ENCODE data around the gene IRF2BPL. TPM values are rescaled to one million over a fixed set of nuclear protein-coding genes. Genes with fewer than 3 reads are reported as not detected.

IRF2BPL gene
- total and polyA plus RNA-seq, 7 donors = 3.8 to 26.3 (median 9.7) TPM

DNA sequence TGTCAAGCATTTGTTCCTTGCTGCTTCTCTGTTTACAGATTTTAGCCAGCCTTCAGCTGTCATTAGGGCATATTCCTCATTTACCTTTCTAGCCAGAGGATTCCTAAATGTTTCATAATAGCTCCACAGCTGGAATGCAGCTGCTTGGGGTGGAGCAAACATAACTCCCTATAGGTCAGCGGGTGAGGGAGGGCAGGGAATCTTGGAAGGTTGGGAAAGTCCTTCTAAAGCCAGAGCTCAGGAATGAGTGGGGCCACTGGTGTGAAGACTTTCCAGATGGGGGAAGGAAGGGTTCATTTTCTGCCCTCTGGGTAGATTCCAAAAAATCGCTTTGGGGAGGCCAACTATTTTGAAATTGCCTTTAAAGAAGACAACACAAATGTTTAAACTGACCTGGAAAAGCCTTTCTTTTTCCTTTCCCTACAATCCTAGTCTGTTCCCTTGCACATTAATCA lies 16.3 kb upstream of the IRF2BPL start:
- H3K4me1 ChIP-seq = peaks cover 55% of the 10 kb centered on the region
- peak overlapping the region; percentile 95 for H3K27ac ChIP-seq
- intact Hi-C loops (cut with DNase I) = loop anchor here in 1 of 2 donors (5.0 kb wide), 1 partner anchor 128 kb away; no protein-coding TSS in a partner anchor
- no peaks in the 10 kb centered on the region for H3K36me3 ChIP-seq (ENCODE audit: insufficient read depth in 1 of 2, low read depth in 1 of 2)
- TF ChIP-seq CTCF (IDR thresholded peaks at IDR 0.05) = no peak
- H3K27me3 ChIP-seq (ENCODE audit: insufficient read depth in 3 of 3, low read length in 2 of 3) = no peaks in the 10 kb centered on the region
- H3K4me3 ChIP-seq = no peak overlapping the region
- DNase-seq = peak; percentile 62 to 77
- peak in 2 of 4 donors; percentile 5 to 7 for ATAC-seq
- H3K9me3 ChIP-seq = no peaks in the 10 kb centered on the region
- 14 to 23% (median 21%) methylated on average over 2 of the region's 2 CpGs for WGBS, 3 donors

- Histone ChIP-seq H3K4me3 (no peak overlapping the region), H3K36me3 (ENCODE audit: insufficient read depth in 1 of 2, low read depth in 1 of 2) (no peaks in the 10 kb centered on the region), H3K27me3 (ENCODE audit: insufficient read depth in 3 of 3, low read length in 2 of 3) (no peaks in the 10 kb centered on the region), H3K27ac (peak overlapping the region; percentile 95), H3K9me3 (no peaks in the 10 kb centered on the region), H3K4me1 (peaks cover 62% of the 10 kb centered on the region)
- ATAC-seq (peak in 3 of 4 donors; percentile 3 to 16 (median 14)), DNase-seq (peak in 1 of 2 donors; percentile 57)
- TF ChIP-seq CTCF (IDR thresholded peaks at IDR 0.05) = no peak
- WGBS, 3 donors = 53 to 63% (median 54%) methylated on average over 8 of the region's 8 CpGs
- intact Hi-C loops (cut with DNase I) = loop anchor here in 1 of 2 donors (5.0 kb wide), 1 partner anchor 127 kb away; no protein-coding TSS in a partner anchor
Measured at GRCh38 chr14:77043984-77044485, 15.5 kb upstream of the IRF2BPL start.

- DNase-seq (peak; percentile 54 to 68), ATAC-seq (peak in 3 of 4 donors; percentile 7 to 33 (median 18))
- TF ChIP-seq CTCF (IDR thresholded peaks at IDR 0.05) = no peak
- 26 to 34% (median 33%) methylated on average over 10 of the region's 10 CpGs for WGBS, 3 donors
- Histone ChIP-seq H3K27me3 (ENCODE audit: insufficient read depth in 3 of 3, low read length in 2 of 3) (no peaks in the 10 kb centered on the region), H3K4me3 (peak overlapping the region; percentile 9), H3K27ac (peak overlapping the region; percentile 95), H3K4me1 (peaks cover 69% of the 10 kb centered on the region), H3K36me3 (ENCODE audit: insufficient read depth in 1 of 2, low read depth in 1 of 2) (no peaks in the 10 kb centered on the region), H3K9me3 (no peaks in the 10 kb centered on the region)
- intact Hi-C loops (cut with DNase I) = loop anchor here in 1 of 2 donors (5.0 kb wide), 1 partner anchor 126 kb away; no protein-coding TSS in a partner anchor
Measured at GRCh38 chr14:77043177-77043983, 14.9 kb upstream of the IRF2BPL start.

DNA sequence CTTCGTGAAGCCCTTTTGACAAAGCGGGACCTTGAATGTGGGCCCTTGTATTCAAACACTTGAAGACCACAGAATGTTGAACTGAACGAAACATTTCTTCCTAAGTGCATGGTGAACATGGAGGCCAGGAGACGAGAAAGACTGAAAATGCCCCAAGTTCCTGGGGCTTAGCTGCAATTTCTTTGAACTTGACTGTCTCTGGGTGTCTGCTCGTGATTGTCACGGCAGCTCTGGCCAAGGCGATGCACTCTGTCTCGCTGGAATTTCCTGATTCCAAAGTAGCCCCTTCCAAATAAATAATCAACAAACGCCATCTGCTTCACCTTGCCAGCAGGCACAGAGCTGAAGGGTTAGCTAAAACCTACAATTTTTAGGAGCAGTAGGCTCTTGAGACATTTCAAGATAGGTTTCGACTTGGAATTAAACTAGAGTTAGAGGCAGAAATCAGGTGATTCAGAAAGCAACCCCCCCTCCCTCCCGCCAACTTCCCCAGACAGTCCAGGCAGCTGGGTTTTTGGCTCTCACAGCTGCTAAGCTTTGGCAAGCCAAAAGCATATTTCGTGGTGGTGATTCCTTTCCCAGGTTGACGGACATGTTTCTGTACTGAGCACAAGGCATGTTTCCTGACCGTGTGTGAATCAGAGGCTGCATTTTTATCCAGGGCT lies 13.5 kb upstream of the IRF2BPL start:
- Histone ChIP-seq H3K27me3 (ENCODE audit: insufficient read depth in 3 of 3, low read length in 2 of 3) (no peaks in the 10 kb centered on the region), H3K4me1 (peaks cover 72% of the 10 kb centered on the region), H3K36me3 (ENCODE audit: insufficient read depth in 1 of 2, low read depth in 1 of 2) (no peaks in the 10 kb centered on the region), H3K9me3 (no peaks in the 10 kb centered on the region), H3K27ac (peak overlapping the region; percentile 95), H3K4me3 (peak overlapping the region; percentile 9)
- intact Hi-C loops (cut with DNase I) = loop anchor here in 1 of 2 donors (5.0 kb wide), 1 partner anchor 125 kb away; no protein-coding TSS in a partner anchor
- TF ChIP-seq CTCF (IDR thresholded peaks at IDR 0.05) = no peak
- ATAC-seq (peak; percentile 73 to 80 (median 76)), DNase-seq (peak; percentile 78 to 82)
- 18 to 19% (median 19%) methylated on average over 14 of the region's 14 CpGs for WGBS, 3 donors
